ENCODE data around the gene CASQ2. TPM values are rescaled to one million over a fixed set of nuclear protein-coding genes. Genes with fewer than 3 reads are reported as not detected.

Gene CASQ2
- total RNA-seq = under 1 TPM in 5 of 8 experiments, not detected in 3; 0.09 to 0.42 (median 0.21) TPM

DNA sequence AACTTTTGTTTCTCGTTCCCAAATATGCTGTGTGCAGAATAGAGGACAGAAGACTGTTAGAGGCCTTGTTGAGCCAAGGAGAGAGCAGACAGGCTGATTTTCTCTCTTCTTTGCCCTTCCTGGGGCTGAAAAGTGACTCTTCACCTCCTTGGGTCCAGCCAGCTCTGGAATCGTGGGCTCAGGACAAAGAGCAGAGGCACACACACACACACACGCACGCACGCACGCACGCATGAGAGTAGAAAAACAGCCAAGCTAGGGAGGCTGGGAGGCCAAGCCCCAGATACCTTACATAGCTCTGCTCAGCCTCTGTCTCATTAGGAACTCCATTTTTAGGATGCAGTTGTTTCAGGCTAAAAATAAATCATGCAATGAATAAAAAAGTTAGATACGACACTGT is at the start of gene CASQ2:
TSS of gene CASQ2 (minus strand) at position 166 of the 400 bp plus-strand sequence. CDS start 173 bp downstream, outside the sequence.
- WGBS, 10 experiments = 75 to 100% (median 86%) methylated on average over 1 to 8 of the region's 8 CpGs
- Histone ChIP-seq H3K4me3 (no peak within 1 kb of the TSS), H3K27ac (no peak within 1 kb of the TSS), H3K4me1 (replicated peaks in 1 of 2) (peaks cover 3 to 4% of the 10 kb centered on the region in 2 donors)
- in situ Hi-C loops (cut with MboI; ENCODE audit: low pct_unique_long_range_greater_than_20kb in 2 of 9, low sequenced_read_pairs in 9 of 9, unreplicated experiment in 9 of 9) = loop anchor here in 3 of 9 experiments (10.0 to 25.0 kb wide), 2 partner anchors 54 to 631 kb away; no protein-coding TSS in a partner anchor
- no peak for ATAC-seq (replicated peaks in 6 of 8)

DNA sequence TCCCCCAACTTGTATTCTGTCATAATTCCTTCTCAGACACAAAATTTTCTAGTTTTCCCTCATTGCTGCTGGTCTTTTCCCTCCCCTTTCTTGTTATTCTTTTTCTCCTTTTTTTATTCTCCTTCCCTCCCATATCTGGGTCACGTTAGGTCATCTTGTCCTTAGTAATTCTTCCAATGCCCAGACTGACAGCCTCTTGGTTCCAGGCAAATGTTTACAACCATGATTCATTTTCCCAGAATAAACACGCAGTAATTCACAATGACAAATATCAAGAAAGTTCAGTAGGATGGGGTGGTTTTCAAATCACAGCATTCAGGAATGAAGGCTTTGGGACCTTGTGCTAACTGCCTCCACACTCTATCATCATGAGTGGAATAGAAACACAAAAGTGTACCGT is 47.2 kb upstream of the CASQ2 start:
- Histone ChIP-seq H3K4me1 (replicated peaks in 1 of 2) (no peaks in the 10 kb centered on the region), H3K4me3 (no peak overlapping the region), H3K27ac (no peak overlapping the region)
- in situ Hi-C loops (cut with MboI; ENCODE audit: low pct_unique_long_range_greater_than_20kb in 2 of 9, low sequenced_read_pairs in 9 of 9, unreplicated experiment in 9 of 9) = loop anchor here in 4 of 9 experiments (10.0 to 25.0 kb wide), 3 partner anchors 169 to 672 kb away; partner anchors contain the start of gene SLC22A15 (in 2 of the 4)
- ATAC-seq (replicated peaks in 6 of 8) = peak in 2 of 8 experiments; percentile 22 to 36
- 13 to 87% (median 77%) methylated on average over 2 to 3 of the region's 3 CpGs for WGBS, 10 experiments

DNA sequence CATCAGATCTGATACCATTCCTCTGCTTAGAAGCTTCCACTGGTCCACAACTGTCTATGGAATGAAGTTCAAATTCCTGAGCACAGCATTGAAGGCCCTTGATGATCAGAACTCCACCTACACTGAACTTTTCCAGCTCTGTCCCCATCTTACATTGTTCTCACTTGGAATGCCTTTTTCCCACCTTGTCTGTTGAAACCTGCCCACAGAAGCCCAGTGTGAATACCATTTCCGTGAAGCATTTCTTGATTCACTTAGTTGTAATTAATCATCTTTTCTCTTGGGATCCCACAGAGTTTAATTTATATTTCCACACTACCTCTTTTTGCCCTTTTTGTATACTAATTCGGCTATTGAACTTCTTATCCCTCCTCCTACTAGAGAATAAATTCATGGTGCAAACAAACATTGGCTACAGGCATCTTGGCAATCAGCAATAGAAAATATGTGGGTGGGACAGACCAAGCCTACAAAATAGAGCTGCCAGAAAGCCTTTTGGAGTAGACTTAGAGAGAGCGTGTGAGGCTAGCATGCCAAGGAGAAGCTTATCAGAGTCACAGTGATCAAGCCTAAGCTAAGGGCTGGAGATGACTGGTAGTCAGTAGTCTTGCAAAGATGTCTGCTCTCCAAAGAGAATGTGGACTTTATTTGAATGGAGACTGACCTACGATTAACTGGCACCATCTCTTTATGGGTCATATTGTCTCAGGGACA is 46.3 kb upstream of the CASQ2 start:
- Histone ChIP-seq H3K4me1 (replicated peaks in 1 of 2) (no peaks in the 10 kb centered on the region), H3K4me3 (no peak overlapping the region), H3K27ac (no peak overlapping the region)
- WGBS, 10 experiments = 0 to 100% (median 69%) methylated on average over 1 to 4 of the region's 4 CpGs
- in situ Hi-C loops (cut with MboI; ENCODE audit: low pct_unique_long_range_greater_than_20kb in 2 of 9, low sequenced_read_pairs in 9 of 9, unreplicated experiment in 9 of 9) = loop anchor here in 4 of 9 experiments (10.0 to 25.0 kb wide), 3 partner anchors 170 to 672 kb away; partner anchors contain the start of gene SLC22A15 (in 2 of the 4)
- no peak for ATAC-seq (replicated peaks in 6 of 8)

DNA sequence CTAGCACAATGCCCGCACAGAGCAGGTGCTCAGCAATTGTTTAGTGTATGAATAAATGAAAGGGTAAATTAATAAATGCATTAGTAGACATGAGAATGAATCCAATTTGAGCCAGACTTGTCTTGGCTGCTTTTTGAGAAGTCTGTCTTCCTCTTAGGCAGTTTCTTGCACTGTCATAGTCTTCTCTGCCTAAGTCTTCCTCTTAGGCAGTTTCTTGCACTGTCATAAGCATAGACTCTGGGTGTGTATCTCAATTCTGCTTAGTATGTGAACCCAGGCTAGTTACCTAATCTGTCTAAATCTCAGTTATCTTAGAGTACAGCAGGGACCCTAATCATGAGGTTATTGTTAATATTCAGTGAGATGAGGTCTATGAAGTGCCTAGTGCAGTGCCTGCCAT is 45.2 kb upstream of the CASQ2 start:
- Histone ChIP-seq H3K27ac (no peak overlapping the region), H3K4me3 (no peak overlapping the region), H3K4me1 (replicated peaks in 1 of 2) (no peaks in the 10 kb centered on the region)
- peak in 1 of 8 experiments; percentile 50 for ATAC-seq (replicated peaks in 6 of 8)
- in situ Hi-C loops (cut with MboI; ENCODE audit: low pct_unique_long_range_greater_than_20kb in 2 of 9, low sequenced_read_pairs in 9 of 9, unreplicated experiment in 9 of 9) = loop anchor here in 4 of 9 experiments (10.0 to 25.0 kb wide), 3 partner anchors 171 to 674 kb away; partner anchors contain the start of gene SLC22A15 (in 2 of the 4)
- WGBS, 10 experiments = 80 to 100% (median 100%) methylated on average over 1 of the region's 1 CpG; no CpG with 5 or more reads in 3 of the 10 experiments

DNA sequence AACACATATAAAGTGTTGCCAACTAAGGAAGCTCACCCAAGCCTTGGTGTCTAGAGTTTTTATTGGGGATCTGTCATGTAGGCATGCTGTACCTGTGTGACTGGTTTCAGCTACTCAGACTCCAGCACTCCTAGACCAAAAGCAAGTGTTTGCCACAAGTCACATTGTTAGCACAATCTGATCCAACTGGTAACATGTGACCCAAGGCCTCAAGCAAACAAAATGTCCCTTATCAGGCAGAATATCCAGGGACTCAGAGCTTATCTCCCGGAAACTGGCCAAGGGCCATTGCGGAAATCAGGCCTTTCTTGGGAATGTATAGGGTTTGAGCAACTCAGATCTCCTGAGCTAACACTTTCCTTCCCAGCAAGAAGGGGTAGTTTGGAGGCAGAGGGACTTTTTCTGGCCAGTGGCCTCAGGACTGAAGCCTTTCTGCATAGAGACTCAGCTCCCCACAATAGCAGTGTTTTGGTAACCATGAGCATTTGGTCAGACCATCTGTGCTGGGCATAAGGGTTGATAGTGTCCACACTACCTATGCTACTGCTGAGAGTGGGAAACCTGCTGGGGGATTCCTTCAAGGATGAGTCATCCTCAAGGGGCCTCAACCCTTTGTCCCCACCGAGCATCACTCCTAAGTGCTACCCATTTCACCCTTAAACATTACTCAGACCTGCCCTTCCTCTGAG is 42.8 kb upstream of the CASQ2 start:
- 69 to 100% (median 74%) methylated on average over 1 to 3 of the region's 3 CpGs; no CpG with 5 or more reads in 5 of the 10 experiments for WGBS, 10 experiments
- Histone ChIP-seq H3K4me1 (replicated peaks in 1 of 2) (no peaks in the 10 kb centered on the region), H3K27ac (no peak overlapping the region), H3K4me3 (no peak overlapping the region)
- in situ Hi-C loops (cut with MboI; ENCODE audit: low pct_unique_long_range_greater_than_20kb in 2 of 9, low sequenced_read_pairs in 9 of 9, unreplicated experiment in 9 of 9) = loop anchor here in 4 of 9 experiments (10.0 to 25.0 kb wide), 3 partner anchors 174 to 676 kb away; partner anchors contain the start of gene SLC22A15 (in 2 of the 4)
- ATAC-seq (replicated peaks in 6 of 8) = no peak

DNA sequence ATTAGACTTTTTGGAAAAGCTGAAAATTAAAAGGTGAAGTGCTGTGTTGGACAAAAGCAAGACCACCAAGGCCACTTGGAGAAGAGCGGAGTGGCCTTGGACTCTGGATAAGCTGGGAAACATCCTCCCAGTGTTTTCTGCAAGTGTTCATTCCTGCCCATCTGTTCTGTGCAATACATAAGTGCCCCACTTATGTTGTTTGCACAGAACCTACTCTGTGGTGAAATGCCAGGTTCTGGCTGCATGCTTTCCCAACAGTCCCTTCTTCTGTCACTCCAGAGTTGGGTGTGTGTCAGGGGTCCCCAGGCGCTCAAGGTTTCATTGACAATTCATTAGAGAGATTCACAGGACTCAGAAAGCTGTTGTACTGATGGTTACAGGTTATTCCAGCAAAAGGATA is 42.1 kb upstream of the CASQ2 start:
- ATAC-seq (replicated peaks in 6 of 8) = no peak
- peaks cover 3 to 4% of the 10 kb centered on the region in 2 donors for H3K4me1 ChIP-seq (replicated peaks in 1 of 2)
- WGBS, 10 experiments = 0 to 100% (median 83%) methylated on average over 1 to 2 of the region's 2 CpGs; no CpG with 5 or more reads in 3 of the 10 experiments
- in situ Hi-C loops (cut with MboI; ENCODE audit: low pct_unique_long_range_greater_than_20kb in 2 of 9, low sequenced_read_pairs in 9 of 9, unreplicated experiment in 9 of 9) = loop anchor here in 4 of 9 experiments (10.0 to 25.0 kb wide), 3 partner anchors 174 to 677 kb away; partner anchors contain the start of gene SLC22A15 (in 2 of the 4)
- no peak overlapping the region for H3K4me3 ChIP-seq
- no peak overlapping the region for H3K27ac ChIP-seq

DNA sequence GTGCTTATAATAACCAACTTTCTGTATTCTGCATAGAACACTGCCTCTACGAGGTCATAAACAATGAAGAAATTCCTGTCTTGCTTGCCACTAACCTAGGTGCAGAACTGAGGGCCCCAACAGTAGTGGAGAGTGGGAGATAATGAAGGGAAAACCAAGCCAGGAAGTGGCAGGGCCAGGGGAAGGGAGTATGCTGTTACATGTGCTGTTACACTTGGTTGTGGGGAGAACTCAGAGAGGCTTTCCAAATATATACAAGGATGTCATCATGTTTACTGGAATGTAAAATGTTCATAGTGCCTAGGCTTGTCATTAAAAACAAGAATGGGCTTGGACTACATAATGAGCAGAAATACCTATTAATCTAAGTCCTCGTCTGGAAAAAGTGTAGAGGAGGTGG is 41.3 kb upstream of the CASQ2 start:
- H3K4me3 ChIP-seq = no peak overlapping the region
- ATAC-seq (replicated peaks in 6 of 8) = no peak
- no peak overlapping the region for H3K27ac ChIP-seq
- 13 to 94% (median 65%) methylated on average over 1 to 2 of the region's 2 CpGs for WGBS, 10 experiments
- in situ Hi-C loops (cut with MboI; ENCODE audit: low pct_unique_long_range_greater_than_20kb in 2 of 9, low sequenced_read_pairs in 9 of 9, unreplicated experiment in 9 of 9) = loop anchor here in 4 of 9 experiments (10.0 to 25.0 kb wide), 3 partner anchors 175 to 677 kb away; partner anchors contain the start of gene SLC22A15 (in 2 of the 4)
- H3K4me1 ChIP-seq (replicated peaks in 1 of 2) = peaks cover 4 to 11% of the 10 kb centered on the region in 2 donors

DNA sequence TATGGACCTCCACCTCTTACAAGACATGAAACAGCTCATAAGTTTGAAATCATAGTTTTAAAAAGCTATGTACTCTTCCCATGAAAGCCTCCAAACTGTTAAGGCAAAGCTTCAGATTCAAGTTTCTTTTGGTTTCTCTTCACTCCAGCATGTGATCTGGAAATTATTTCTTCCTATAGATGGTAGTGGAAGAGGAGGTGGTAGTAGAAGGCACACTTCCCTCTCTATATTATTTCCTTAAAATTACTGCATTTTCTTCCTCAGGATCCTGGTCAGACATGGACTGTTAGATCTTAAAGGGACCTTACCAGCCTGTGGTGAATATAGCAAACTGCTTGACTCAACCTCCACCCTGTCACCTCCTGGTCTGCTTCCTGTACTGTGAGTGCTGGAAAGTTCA is 40.6 kb upstream of the CASQ2 start:
- Histone ChIP-seq H3K4me3 (no peak overlapping the region), H3K27ac (no peak overlapping the region), H3K4me1 (replicated peaks in 1 of 2) (peaks cover 4 to 12% of the 10 kb centered on the region in 2 donors)
- no peak for ATAC-seq (replicated peaks in 6 of 8)
- in situ Hi-C loops (cut with MboI; ENCODE audit: low pct_unique_long_range_greater_than_20kb in 2 of 9, low sequenced_read_pairs in 9 of 9, unreplicated experiment in 9 of 9) = loop anchor here in 3 of 9 experiments (25.0 kb wide), 2 partner anchors 178 to 678 kb away; partner anchors contain the start of gene SLC22A15 (in 2 of the 3)

DNA sequence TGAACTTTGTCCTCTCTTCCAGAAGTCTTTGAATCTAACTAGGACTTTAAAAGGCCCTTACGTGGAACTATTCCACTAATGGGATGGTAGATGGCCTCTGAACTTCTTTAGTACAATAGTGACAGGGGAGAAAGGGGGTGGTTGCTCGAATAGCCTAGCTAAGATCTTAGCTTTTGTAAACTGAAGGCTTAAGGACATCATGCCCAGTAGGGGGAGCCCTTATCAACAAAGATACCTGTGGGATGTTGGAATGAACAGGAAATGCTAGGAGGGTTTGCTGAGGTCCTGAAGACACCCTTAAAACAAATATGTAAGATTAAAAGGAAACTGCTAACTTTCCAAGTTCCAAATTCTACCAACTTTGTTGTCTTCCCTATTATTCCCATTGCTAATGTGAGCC is 39.2 kb upstream of the CASQ2 start:
- H3K4me3 ChIP-seq = no peak overlapping the region
- H3K4me1 ChIP-seq (replicated peaks in 1 of 2) = peaks cover 4 to 12% of the 10 kb centered on the region in 2 donors
- WGBS, 10 experiments = 0 to 14% (median 0%) methylated on average over 1 to 2 of the region's 2 CpGs; no CpG with 5 or more reads in 5 of the 10 experiments
- ATAC-seq (replicated peaks in 6 of 8) = peak in 7 of 8 experiments; percentile 51 to 92 (median 72)
- in situ Hi-C loops (cut with MboI; ENCODE audit: low pct_unique_long_range_greater_than_20kb in 2 of 9, low sequenced_read_pairs in 9 of 9, unreplicated experiment in 9 of 9) = loop anchor here in 3 of 9 experiments (25.0 kb wide), 2 partner anchors 180 to 680 kb away; partner anchors contain the start of gene SLC22A15 (in 2 of the 3)
- no peak overlapping the region for H3K27ac ChIP-seq

DNA sequence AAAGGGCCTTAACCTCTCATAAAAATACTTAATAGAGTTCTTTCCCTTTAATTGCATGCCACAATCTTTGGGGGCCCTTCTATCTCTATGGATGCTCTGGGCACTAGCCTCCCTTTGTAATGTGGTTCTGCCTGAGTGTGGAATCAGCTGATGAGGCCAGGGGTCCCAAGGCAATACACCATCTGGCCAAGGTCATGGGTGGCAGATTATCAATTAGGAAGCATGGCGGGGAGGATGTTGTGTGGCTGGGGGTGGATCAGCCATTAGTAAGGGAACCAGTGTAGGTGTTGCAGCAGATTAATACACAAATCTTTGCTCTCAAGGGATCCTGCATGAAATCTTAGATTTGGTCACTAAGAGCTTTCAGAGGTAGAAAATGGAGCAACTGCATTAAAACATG is 37.1 kb upstream of the CASQ2 start:
- H3K27ac ChIP-seq = peak overlapping the region in 1 of 2 donors; percentile 24
- in situ Hi-C loops (cut with MboI; ENCODE audit: low pct_unique_long_range_greater_than_20kb in 2 of 9, low sequenced_read_pairs in 9 of 9, unreplicated experiment in 9 of 9) = loop anchor here in 3 of 9 experiments (25.0 kb wide), 2 partner anchors 182 to 682 kb away; partner anchors contain the start of gene SLC22A15 (in 2 of the 3)
- H3K4me3 ChIP-seq = no peak overlapping the region
- peaks cover 4 to 12% of the 10 kb centered on the region in 2 donors for H3K4me1 ChIP-seq (replicated peaks in 1 of 2)
- 33 to 100% (median 60%) methylated on average over 1 of the region's 1 CpG; no CpG with 5 or more reads in 6 of the 10 experiments for WGBS, 10 experiments
- no peak for ATAC-seq (replicated peaks in 6 of 8)

DNA sequence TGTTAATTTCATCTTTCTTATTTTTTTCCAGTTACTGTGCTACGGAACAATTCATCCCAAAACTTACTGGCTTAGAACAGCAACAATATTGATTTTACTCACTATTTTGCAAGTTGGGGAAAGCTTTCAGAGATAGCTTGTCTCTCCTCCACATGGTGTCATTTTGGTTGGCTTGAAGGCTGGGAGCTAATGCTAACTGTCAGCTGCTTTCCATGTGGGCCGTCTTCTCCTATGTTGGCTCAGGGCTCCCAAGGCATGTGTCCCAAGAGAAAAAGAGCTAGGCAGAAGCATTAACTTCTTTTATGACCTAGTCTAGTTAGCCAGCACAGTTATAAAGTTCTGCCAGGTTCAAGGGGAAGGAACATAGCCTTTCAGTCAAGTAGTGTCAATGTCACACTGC is 33.9 kb upstream of the CASQ2 start:
- no peak overlapping the region for H3K27ac ChIP-seq
- H3K4me1 ChIP-seq (replicated peaks in 1 of 2) = peaks cover 4 to 18% of the 10 kb centered on the region in 2 donors
- no peak for ATAC-seq (replicated peaks in 6 of 8)
- no peak overlapping the region for H3K4me3 ChIP-seq
- WGBS, 10 experiments = 29 to 100% (median 92%) methylated on average over 1 to 2 of the region's 2 CpGs
- in situ Hi-C loops (cut with MboI; ENCODE audit: low pct_unique_long_range_greater_than_20kb in 2 of 9, low sequenced_read_pairs in 9 of 9, unreplicated experiment in 9 of 9) = loop anchor here in 3 of 9 experiments (25.0 kb wide), 2 partner anchors 185 to 685 kb away; partner anchors contain the start of gene SLC22A15 (in 2 of the 3)

DNA sequence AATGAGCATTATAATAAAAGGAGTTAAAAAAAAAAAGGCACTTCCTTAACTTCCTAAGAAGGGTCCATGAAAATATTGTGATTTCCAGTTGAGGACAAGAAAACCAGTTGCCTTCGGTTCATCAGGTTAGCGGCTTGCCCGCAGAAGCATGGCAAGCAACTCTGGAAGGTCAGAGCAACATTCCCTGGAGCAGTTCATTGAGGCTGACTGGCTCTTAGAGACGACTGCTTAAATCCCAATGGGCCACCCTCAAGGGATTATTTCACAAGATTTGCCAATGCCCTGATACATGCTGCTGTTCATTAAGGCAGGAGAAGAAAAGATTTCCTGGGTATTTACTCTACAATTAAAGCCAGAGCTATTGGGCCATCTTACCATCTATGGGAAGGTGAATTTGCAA is 29.0 kb upstream of the CASQ2 start:
- ATAC-seq (replicated peaks in 6 of 8) = no peak
- in situ Hi-C loops (cut with MboI; ENCODE audit: low pct_unique_long_range_greater_than_20kb in 2 of 9, low sequenced_read_pairs in 9 of 9, unreplicated experiment in 9 of 9) = no loop called here
- Histone ChIP-seq H3K27ac (no peak overlapping the region), H3K4me1 (replicated peaks in 1 of 2) (peaks cover 17 to 46% of the 10 kb centered on the region in 2 donors), H3K4me3 (no peak overlapping the region)
- 0 to 90% (median 74%) methylated on average over 1 to 4 of the region's 4 CpGs for WGBS, 10 experiments
